IPS-NIHi7 (cell line): ENCODE results near the gene LAMC1.
A peak's percentile ranks its signal among the peaks of the same experiment; 100 is the strongest.

ENCODE experiments used
- DNase-seq: peaks from one replicate; pipeline ENCODE4 v3.0.0; 2012; ENCODE audit warnings: mixed read lengths; ENCODE audit errors: extremely low spot score

LAMC1 gene

DNA sequence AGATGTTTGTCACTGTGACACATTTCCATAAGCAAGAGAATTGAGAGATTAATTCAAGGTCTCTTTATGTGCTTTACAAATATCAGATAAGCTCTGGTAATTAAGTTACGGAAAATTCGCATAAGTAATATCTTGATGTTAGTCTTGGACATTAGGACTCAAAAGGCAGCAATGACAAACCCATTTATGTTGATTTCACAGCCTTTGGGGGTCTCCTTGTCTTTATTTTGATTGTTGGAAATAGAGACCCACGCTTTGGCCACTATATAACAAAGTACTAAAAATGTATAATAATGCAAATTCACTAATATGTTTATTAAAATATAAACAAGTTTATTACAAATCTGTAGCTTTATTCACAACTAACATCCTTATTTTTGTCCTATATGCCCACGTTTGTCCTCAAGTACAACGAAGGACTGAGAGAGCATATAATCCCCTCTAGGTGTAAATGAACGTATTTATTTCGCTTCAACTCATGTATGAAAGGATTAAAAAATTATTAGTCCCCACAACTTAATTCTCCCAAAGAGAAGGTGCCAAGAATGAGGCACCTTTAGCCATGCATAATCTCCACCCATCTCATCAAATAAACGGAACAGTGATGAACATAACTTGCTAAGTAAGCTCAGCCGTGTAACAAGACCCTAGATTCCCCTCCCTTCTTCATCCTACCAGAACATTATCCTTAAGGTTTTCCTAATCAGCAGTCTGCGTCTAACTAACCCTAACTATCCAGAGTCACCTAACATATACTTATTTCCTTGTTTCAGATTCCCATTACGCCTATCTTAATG lies 1.6 kb upstream of the LAMC1 start:
- no peak for DNase-seq

DNA sequence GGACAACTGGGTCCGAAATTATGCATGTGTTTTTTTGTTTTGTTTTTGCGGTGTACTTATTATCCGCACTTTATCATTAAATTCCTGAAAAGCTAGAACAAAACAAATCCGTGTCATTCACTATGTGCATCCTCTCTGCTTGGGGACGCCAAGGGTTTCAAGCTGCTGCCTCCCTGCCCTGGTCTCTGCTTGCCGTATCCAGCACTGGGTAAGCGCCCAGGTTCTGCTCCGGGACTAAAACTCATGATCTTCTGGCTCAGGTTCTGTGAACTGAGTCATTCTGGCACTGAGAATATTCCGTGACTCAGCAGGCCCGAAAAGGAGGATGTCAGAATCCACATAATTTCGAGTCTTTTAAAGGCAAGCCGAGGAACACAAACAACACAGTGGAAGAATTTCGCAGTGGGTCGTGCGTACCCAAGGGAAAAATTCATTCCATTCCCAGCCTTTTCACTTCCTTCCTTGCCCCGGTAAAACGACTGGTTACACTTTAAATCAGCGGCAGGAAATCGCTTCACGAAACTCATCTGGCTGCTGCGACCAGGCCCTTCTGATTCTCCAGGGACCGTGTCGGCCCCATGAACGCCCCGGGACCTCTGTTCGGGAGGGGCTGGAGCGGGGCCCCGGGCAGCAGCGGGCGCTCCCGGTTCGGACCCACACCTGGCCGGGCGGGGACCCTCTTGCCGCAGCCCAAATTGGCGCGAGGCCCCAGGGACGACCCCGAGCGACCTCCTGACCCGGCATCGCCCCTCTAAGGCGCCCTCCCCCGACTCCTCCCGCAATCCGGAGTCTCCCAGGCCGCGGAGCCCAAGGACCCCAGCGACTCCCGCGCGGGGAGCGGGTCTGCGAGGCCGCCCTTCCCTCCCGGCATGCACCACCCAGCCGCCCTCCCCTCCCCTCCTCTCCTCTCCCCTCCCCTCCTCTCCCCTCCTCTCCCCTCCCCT lies 746 bp upstream of the LAMC1 start:
- DNase-seq = peak; percentile 67

- peak; percentile 76 for DNase-seq
These were observed 539 bp downstream of the LAMC1 start for GRCh38 chr1:183023601-183024316.

DNA sequence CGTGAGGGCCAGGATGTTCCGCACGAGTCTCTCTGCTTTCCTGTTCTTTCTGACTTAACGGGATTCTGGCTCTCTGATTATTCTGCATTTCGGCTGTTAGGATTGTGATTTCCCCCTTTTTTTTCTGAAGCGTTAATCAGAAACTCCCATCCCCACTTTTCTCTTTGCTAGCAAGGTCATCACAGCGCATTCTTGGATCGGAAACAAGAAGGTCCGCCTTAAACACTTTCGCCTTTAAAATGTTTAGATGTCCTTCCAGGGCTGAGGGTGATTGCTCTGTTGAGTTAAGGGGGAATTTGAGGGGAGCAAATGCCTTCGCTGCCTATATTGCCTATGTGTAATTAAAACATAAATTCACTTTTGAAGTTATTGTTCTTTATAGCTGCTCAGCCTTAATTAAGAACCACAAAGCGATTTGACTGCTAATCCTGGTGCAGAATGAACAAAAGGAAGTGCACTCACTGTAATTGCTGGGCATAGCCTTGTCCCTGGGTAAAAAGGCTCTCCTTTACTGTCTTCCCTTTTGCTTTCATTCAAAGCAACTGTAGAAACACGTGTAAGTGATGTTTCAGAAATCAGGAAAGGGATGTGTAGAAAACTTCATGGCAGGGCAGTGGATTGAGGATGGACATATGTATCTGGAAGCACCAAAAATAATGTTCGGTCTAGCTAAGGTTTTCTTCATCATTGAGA lies 1.2 kb downstream of the LAMC1 start:
- DNase-seq = no peak

DNA sequence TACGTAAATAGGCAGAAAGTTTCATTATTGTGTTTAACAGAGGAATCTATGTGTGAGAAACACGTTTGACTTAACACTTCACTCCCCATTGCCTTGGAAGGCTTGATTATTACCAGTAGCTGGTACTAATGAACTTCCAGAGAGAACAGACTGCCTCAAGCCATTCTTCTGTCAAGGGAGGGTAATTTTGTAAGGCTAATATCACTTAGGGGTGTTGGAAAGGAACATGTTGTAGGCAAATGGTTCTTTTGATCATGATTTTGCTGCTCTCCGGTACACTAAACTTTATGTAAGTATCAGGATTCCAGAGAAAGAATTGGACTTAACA lies 1.8 kb downstream of the LAMC1 start:
- no peak for DNase-seq

GRCh38 chr1:183025782-183026774 lies 2.9 kb downstream of the LAMC1 start:
- DNase-seq = no peak

DNA sequence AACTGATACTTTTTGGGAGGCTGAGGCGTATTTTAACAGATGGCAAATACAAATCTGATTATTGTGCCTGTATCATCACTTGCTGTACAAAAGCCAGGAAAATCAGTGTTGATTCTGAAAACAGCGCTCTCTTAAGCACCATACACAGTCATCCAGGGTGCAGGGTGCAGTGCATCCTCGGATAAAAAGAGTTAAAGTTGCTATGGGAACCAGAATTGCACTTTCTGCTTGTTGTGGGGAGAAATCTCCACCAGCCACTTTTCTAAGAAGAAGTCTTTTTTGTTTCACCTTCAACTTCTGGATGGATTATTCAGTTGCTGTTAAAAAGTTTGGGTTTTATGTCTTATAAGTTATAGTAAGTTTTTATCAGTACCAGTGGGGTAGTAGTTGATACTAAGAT lies 3.8 kb downstream of the LAMC1 start:
- no peak for DNase-seq

GRCh38 chr1:183027791-183028190 lies 4.6 kb downstream of the LAMC1 start:
- DNase-seq = no peak

DNA sequence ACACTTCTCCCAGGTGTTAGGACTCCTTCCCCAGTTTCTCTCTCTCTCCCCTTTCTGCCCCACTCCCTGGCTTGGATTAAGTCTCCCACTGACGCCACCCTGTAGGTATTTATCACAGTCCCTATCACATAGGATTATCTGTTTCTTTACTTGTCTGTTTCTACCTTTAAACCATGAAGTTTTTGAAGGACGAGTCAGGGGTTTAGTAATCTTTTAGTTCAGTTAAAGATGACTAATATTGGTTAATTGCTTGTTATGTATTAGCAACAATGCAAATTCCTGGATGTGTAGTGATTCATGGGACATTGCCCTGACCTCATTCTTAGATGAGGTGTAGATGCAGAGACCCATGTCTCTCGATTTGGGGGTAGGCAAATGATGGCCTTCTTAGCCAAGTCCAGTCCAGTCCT lies 6.4 kb downstream of the LAMC1 start:
- DNase-seq = no peak

DNA sequence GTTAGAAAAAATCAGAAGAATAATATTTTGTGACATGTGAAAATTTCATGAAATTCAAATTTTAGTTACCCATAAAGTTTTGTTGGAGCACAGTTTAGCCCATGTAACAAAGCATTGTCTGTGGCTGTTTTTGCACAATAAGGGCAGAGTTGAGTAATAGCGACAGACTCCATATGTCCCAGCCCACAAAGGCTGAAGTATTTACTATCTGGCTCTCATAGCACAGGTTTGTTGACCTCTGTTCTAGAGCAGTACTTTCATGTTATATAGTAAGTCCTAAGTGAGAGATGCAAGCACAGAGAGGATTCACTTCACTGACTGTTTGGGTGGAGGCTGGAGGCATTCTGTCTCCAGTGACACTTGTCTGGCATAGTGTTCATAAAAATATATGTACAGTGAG lies 6.8 kb downstream of the LAMC1 start:
- no peak for DNase-seq

- DNase-seq = no peak
These were observed 9.1 kb downstream of the LAMC1 start for GRCh38 chr1:183032122-183032921.

DNA sequence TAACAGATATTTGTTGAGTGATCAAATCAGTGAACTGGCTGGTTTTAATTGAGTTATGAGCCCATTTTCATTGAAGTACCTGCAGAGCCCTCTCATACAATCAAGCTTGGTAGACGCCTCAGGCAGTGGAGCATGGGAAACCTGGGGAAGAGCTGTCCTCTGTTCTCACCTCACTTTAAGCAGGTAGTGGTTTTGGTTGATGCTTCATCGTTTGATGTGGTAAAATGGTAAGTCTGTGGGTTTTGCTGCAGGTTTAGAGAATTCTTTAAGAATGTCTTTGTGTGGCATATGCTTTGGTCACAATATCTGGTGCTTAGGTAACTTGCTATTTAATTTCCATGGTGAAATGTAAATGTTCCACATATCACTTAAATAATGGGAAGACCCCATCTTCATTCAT lies 10.0 kb downstream of the LAMC1 start:
- DNase-seq = no peak

DNA sequence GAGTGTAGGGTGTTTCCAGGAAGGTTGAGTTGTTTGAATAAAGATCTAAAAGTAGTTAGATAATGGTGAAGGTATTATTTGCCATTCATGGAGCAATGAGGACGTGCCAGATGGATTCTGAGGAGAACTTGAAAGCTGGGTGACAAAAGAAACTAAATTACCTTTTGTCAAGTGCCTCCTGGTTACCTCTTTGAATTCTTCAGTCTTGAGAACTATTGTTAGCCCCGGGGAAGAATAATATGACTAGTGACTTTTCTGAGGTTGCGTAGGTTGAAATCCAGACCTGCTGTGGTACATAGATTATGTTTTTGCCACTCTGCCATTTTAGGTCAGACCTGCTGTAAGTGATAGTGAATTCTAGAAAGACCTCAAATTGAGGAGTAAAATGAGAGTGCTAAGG lies 11.5 kb downstream of the LAMC1 start:
- no peak for DNase-seq

GRCh38 chr1:183038333-183038866 lies 15.2 kb downstream of the LAMC1 start:
- no peak for DNase-seq

DNA sequence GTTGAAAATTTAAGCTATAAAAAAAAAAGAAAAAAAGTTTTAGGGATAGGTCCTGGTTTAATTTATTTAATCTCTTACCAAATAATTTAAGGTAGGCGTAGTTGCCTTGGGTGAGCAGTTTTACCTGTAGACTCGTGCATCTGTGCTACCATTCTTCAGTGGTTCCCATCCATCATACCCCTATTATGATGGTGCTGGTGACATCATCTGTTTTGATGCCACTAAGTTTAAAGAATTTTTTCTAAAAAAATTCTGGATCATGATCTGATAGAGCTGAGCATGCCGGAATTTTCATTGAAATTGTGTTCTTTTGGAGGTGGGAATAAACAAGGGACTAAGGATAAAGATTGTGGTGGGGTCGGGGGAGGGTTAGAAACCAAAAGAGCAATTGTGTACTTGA lies 15.7 kb downstream of the LAMC1 start:
- no peak for DNase-seq

GRCh38 chr1:183039330-183039729 lies 16.1 kb downstream of the LAMC1 start:
- DNase-seq = no peak

DNA sequence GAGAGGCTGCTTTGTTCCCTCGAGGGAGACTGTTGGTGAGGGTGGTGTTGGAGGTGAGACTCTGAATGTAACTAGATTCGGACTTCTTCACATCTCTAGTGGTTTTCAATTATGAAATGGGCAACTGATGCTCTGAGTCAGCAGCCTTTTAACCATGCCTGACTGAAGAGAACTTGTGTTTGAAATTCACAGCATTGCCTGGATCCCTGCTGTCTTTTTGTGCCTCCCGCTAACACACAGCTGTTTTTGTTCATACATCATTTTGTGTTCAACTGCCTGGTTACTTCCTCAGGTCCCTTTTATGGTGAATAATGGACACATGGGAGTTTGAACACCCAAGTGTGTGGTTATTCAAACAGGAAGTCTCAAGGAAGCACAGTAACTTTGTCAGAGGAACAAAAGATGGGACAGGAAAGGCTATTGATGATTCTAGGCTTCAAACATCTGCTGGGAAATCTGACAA lies 16.8 kb downstream of the LAMC1 start:
- DNase-seq = no peak

GRCh38 chr1:183040547-183040971 lies 17.3 kb downstream of the LAMC1 start:
- no peak for DNase-seq

DNA sequence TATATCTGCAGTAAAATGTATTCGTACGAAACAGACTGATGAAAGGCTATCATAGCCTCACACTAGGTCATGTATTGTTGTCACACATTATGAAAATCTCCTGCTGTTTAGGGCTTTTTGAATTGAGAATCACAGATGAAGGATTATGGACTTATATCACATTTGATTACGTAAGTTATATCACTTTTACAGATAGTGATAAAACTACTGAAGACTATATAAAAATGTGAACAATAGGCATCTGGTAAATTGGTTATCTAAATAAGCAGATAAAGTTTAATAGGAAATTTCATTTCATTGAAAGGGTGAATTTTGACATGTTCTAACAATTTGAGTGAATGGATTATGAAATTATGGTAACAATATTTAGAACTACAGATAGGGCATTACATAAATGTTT lies 20.0 kb downstream of the LAMC1 start:
- no peak for DNase-seq
